HEK293 (cell line): ENCODE results near the gene IRF2.

Source experiments
- CTCF ChIA-PET: fragments of 350-600 bp; formaldehyde crosslinking; extraction: SDS; loops from one replicate; lab custom pipeline; 2021; ENCODE audit warnings: antibody characterized with exemption; lab: Yijun Ruan, JAX
- POLR2A ChIA-PET: fragments of 300-600 bp; formaldehyde crosslinking; extraction: SDS; loops from one replicate; lab custom pipeline; 2020; ENCODE audit warnings: antibody characterized with exemption, inconsistent platforms; lab: Yijun Ruan, JAX
- H3K27ac ChIP-seq: fragments of 200-500 bp; sonication (Bioruptor generic); 2 replicates; pipeline ENCODE4 v1.5.1; 2014; ENCODE audit warnings: low read depth, low read length, control low read depth, inconsistent platforms; ENCODE audit errors: extremely low read depth
- H3K36me3 ChIP-seq, 2 experiments: fragments of 200-500 bp in 1 of 2; sonication (Bioruptor generic) in 1 of 2; 1 replicate in 1 of 2; 2 replicates in 1 of 2; pipeline ENCODE4 v1.5.1; 2014 to 2017; ENCODE audit warnings: inconsistent platforms in 2 of 2, low read length in 2 of 2; ENCODE audit not compliant: control insufficient read depth in 2 of 2, insufficient read depth in 1 of 2
- H3K4me1 ChIP-seq: fragments of 200-500 bp; sonication (Bioruptor generic); 2 replicates; pipeline ENCODE4 v1.5.1; 2014; ENCODE audit warnings: mild to moderate bottlenecking, low read length, inconsistent platforms; ENCODE audit not compliant: control insufficient read depth, insufficient read depth
- H3K4me3 ChIP-seq: 2 replicates; pipeline ENCODE4 v1.5.1; 2011; ENCODE audit warnings: low read depth, mild to moderate bottlenecking, control low read depth, low read length, moderate library complexity
- H3K9me3 ChIP-seq: fragments of 200-500 bp; sonication (Bioruptor generic); 2 replicates; pipeline ENCODE4 v1.5.1; 2014; ENCODE audit warnings: low read depth, low read length, inconsistent platforms; ENCODE audit not compliant: control insufficient read depth, insufficient read depth
- AEBP2 ChIP-seq: fragments of 450-650 bp; formaldehyde crosslinking; IDR thresholded peaks from 2 replicates; pipeline ENCODE4 v1.5.1; 2016; ENCODE audit warnings: missing biosample characterization, missing genetic modification characterization, borderline replicate concordance
- BCL11A ChIP-seq: fragments of 450-650 bp; formaldehyde crosslinking; IDR thresholded peaks from 2 replicates; pipeline ENCODE4 v1.5.1; 2016; ENCODE audit warnings: low read depth, missing biosample characterization, missing genetic modification characterization
- FEZF1 ChIP-seq: fragments of 450-650 bp; formaldehyde crosslinking; IDR thresholded peaks from 2 replicates; pipeline ENCODE4 v1.5.1; 2016; ENCODE audit warnings: missing biosample characterization, missing genetic modification characterization
- GLIS2 ChIP-seq: fragments of 450-650 bp; formaldehyde crosslinking; IDR thresholded peaks from 2 replicates; pipeline ENCODE4 v1.5.1; 2016; ENCODE audit warnings: missing biosample characterization, missing genetic modification characterization
- HOXC10 ChIP-seq: sonication (generic); formaldehyde crosslinking; IDR thresholded peaks from 2 replicates; pipeline ENCODE4 v1.8.1; 2023; ENCODE audit warnings: mild to moderate bottlenecking, missing genetic modification reagents
- KLF16 ChIP-seq: fragments of 450-650 bp; formaldehyde crosslinking; IDR thresholded peaks from 2 replicates; pipeline ENCODE4 v1.5.1; 2017; ENCODE audit warnings: missing biosample characterization, missing genetic modification characterization
- KLF9 ChIP-seq: fragments of 450-650 bp; formaldehyde crosslinking; IDR thresholded peaks from 2 replicates; pipeline ENCODE4 v1.5.1; 2016; ENCODE audit warnings: missing biosample characterization, missing genetic modification characterization, low read depth
- SCRT2 ChIP-seq: fragments of 450-650 bp; formaldehyde crosslinking; IDR thresholded peaks from 2 replicates; pipeline ENCODE4 v1.5.1; 2016; ENCODE audit warnings: missing biosample characterization, missing genetic modification characterization
- TRIM28 ChIP-seq: IDR thresholded peaks from 2 replicates; pipeline ENCODE4 v1.6.1; 2011; ENCODE audit warnings: low read length, control low read depth, borderline replicate concordance
- ZBTB17 ChIP-seq: fragments of 450-650 bp; formaldehyde crosslinking; IDR thresholded peaks from 2 replicates; pipeline ENCODE4 v1.5.1; 2016; ENCODE audit warnings: missing biosample characterization, missing genetic modification characterization
- ZBTB6 ChIP-seq: fragments of 450-650 bp; formaldehyde crosslinking; IDR thresholded peaks from 2 replicates; pipeline ENCODE4 v1.5.1; 2017; ENCODE audit warnings: missing biosample characterization, missing genetic modification characterization
- ZEB2 ChIP-seq: fragments of 450-650 bp; formaldehyde crosslinking; IDR thresholded peaks from 2 replicates; pipeline ENCODE4 v1.5.1; 2016; ENCODE audit warnings: missing biosample characterization, missing genetic modification characterization
- ZFP3 ChIP-seq: fragments of 450-650 bp; formaldehyde crosslinking; IDR thresholded peaks from 2 replicates; pipeline ENCODE4 v1.5.1; 2016; ENCODE audit warnings: low read depth, missing biosample characterization, missing genetic modification characterization
- ZNF157 ChIP-seq: fragments of 450-650 bp; formaldehyde crosslinking; IDR thresholded peaks from 2 replicates; pipeline ENCODE4 v1.5.1; 2016; ENCODE audit warnings: missing biosample characterization, missing genetic modification characterization
- ZNF214 ChIP-seq: fragments of 450-650 bp; formaldehyde crosslinking; IDR thresholded peaks from 2 replicates; pipeline ENCODE4 v1.5.1; 2017; ENCODE audit warnings: missing biosample characterization, mild to moderate bottlenecking, missing genetic modification characterization, borderline replicate concordance
- ZNF24 ChIP-seq: fragments of 450-650 bp; formaldehyde crosslinking; IDR thresholded peaks from 2 replicates; pipeline ENCODE4 v1.5.1; 2016; ENCODE audit warnings: missing biosample characterization, missing genetic modification characterization
- ZNF335 ChIP-seq: fragments of 450-650 bp; formaldehyde crosslinking; conservative IDR thresholded peaks from 2 replicates; pipeline ENCODE4 v1.5.1; 2016; ENCODE audit warnings: missing biosample characterization, missing genetic modification characterization
- ZNF366 ChIP-seq: fragments of 450-650 bp; formaldehyde crosslinking; conservative IDR thresholded peaks from 2 replicates; pipeline ENCODE4 v1.5.1; 2016; ENCODE audit warnings: missing biosample characterization, missing genetic modification characterization
- ZNF549 ChIP-seq: fragments of 450-650 bp; IDR thresholded peaks from 2 replicates; pipeline ENCODE4 v1.5.1; 2018; ENCODE audit warnings: missing biosample characterization, missing genetic modification characterization, mild to moderate bottlenecking, inconsistent platforms, moderate library complexity
- ZNF585B ChIP-seq: fragments of 450-650 bp; formaldehyde crosslinking; IDR thresholded peaks from 2 replicates; pipeline ENCODE4 v1.5.1; 2016; ENCODE audit warnings: missing biosample characterization, missing genetic modification characterization
- ZNF623 ChIP-seq: fragments of 450-650 bp; formaldehyde crosslinking; IDR thresholded peaks from 2 replicates; pipeline ENCODE4 v1.5.1; 2016; ENCODE audit warnings: missing biosample characterization, missing genetic modification characterization
- ZNF777 ChIP-seq: fragments of 450-650 bp; formaldehyde crosslinking; IDR thresholded peaks from 2 replicates; pipeline ENCODE4 v1.5.1; 2017; ENCODE audit warnings: missing biosample characterization, missing genetic modification characterization, borderline replicate concordance
- ZNF785 ChIP-seq: fragments of 450-650 bp; formaldehyde crosslinking; IDR thresholded peaks from 2 replicates; pipeline ENCODE4 v1.5.1; 2016; ENCODE audit warnings: missing biosample characterization, missing genetic modification characterization
- ZSCAN30 ChIP-seq: fragments of 450-650 bp; IDR thresholded peaks from 2 replicates; pipeline ENCODE4 v1.5.1; 2018; ENCODE audit warnings: missing biosample characterization, mild to moderate bottlenecking, missing genetic modification characterization, moderate library complexity
- TF ChIP-seq, protein P1 (sequence below): fragments of 450-650 bp; formaldehyde crosslinking; IDR thresholded peaks from 2 replicates; pipeline ENCODE4 v1.5.1; 2017; ENCODE audit warnings: missing biosample characterization, mild to moderate bottlenecking, missing genetic modification characterization, moderate library complexity
- TF ChIP-seq, protein P2 (sequence below): fragments of 450-650 bp; IDR thresholded peaks from 2 replicates; pipeline ENCODE4 v1.5.1; 2018; ENCODE audit warnings: missing biosample characterization, mild to moderate bottlenecking, missing genetic modification characterization
- TF ChIP-seq, protein P3 (sequence below): fragments of 450-650 bp; formaldehyde crosslinking; IDR thresholded peaks from 2 replicates; pipeline ENCODE4 v1.5.1; 2016; ENCODE audit warnings: missing biosample characterization, missing genetic modification characterization, borderline replicate concordance
- TF ChIP-seq, protein P4 (sequence below): fragments of 450-650 bp; formaldehyde crosslinking; IDR thresholded peaks from 2 replicates; pipeline ENCODE4 v1.5.1; 2016; ENCODE audit warnings: missing biosample characterization, missing genetic modification characterization

Gene IRF2

DNA sequence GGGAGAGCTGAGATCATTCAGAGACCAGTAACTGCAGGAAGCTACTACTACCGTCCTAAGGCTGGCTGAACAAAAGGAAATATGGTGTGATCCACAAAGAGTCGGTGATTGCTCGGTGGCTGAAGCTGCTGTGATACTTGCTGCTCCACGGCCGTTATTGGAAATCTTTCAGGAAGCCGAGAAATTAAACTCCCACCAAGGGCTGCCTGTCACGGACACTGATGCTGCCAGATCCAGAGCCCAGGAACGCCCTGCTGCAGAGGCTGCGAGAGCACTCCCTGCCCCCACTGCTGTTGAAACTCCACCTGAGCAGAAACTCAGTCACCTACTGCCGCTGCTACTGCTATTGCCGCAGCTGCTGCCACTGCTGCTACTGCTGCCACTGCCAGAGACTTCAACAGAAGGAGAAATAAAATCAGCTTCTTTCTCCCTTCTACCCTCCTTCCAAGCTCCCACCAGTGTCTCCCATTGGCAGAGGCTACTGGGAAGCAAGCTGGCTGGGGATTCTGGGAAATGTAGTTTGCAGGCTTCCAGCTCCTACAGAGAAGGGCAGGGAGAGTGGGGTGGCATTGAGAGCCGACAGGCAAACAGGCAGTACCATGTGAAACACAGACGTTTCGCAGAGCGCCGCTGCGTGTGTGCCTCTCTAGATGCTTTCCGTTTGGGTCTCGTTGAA, 130.7 kb downstream of the IRF2 start:
- Histone ChIP-seq H3K4me3 (peak overlapping the region; percentile 67), H3K4me1 (peaks cover 3% of the 10 kb centered on the region; the same call in 1 of the 2 replicates), H3K27ac (no peak overlapping the region), H3K36me3 (no peaks in the 10 kb centered on the region), H3K9me3 (no peaks in the 10 kb centered on the region)
- ChIA-PET POLR2A (interaction anchor here (0.7 to 1.0 kb wide), 4 partner anchors 108 to 391 kb away, joined by 3 to 5 read pairs (median 3); partner anchors contain the start of genes CENPU and IRF2), CTCF (interaction anchor here (1.3 kb wide), 1 partner anchor 79 kb away, joined by 3 read pairs; no protein-coding TSS in a partner anchor)
- TF ChIP-seq ZNF623 (tag by site-specific recombination) = no peak
- no peak for TF ChIP-seq BCL11A
- TF ChIP-seq, protein P1, sequence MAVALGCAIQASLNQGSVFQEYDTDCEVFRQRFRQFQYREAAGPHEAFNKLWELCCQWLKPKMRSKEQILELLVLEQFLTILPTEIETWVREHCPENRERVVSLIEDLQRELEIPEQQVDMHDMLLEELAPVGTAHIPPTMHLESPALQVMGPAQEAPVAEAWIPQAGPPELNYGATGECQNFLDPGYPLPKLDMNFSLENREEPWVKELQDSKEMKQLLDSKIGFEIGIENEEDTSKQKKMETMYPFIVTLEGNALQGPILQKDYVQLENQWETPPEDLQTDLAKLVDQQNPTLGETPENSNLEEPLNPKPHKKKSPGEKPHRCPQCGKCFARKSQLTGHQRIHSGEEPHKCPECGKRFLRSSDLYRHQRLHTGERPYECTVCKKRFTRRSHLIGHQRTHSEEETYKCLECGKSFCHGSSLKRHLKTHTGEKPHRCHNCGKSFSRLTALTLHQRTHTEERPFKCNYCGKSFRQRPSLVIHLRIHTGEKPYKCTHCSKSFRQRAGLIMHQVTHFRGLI = no peak
- no peak for TF ChIP-seq ZNF777 (tag by site-specific recombination)
- TF ChIP-seq AEBP2 (tag by site-specific recombination) = no peak
- TF ChIP-seq ZNF335 (tag by site-specific recombination) = peak; percentile 77
- TF ChIP-seq ZEB2 (tag by site-specific recombination) = no peak
- TF ChIP-seq, protein P2, sequence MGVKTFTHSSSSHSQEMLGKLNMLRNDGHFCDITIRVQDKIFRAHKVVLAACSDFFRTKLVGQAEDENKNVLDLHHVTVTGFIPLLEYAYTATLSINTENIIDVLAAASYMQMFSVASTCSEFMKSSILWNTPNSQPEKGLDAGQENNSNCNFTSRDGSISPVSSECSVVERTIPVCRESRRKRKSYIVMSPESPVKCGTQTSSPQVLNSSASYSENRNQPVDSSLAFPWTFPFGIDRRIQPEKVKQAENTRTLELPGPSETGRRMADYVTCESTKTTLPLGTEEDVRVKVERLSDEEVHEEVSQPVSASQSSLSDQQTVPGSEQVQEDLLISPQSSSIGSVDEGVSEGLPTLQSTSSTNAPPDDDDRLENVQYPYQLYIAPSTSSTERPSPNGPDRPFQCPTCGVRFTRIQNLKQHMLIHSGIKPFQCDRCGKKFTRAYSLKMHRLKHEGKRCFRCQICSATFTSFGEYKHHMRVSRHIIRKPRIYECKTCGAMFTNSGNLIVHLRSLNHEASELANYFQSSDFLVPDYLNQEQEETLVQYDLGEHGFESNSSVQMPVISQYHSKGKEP = 0 out of 2 replicates have a peak, but pooled peaks have one; percentile 38
- TF ChIP-seq SCRT2 (tag by site-specific recombination) = no peak
- no peak for TF ChIP-seq ZBTB6 (tag by site-specific recombination)
- TF ChIP-seq GLIS2 (tag by site-specific recombination) = no peak
- no peak for TF ChIP-seq ZSCAN30
- no peak for TF ChIP-seq TRIM28
- no peak for TF ChIP-seq FEZF1 (tag by site-specific recombination)
- no peak for TF ChIP-seq ZNF785
- TF ChIP-seq ZNF214 (tag by site-specific recombination) = no peak
- no peak for TF ChIP-seq HOXC10 (CRISPR knock-in tag)
- TF ChIP-seq ZFP3 (tag by site-specific recombination) = no peak
- no peak for TF ChIP-seq ZNF549 (tag by site-specific recombination)
- TF ChIP-seq ZNF157 = no peak
- TF ChIP-seq ZNF366 (tag by site-specific recombination) = peak; percentile 55; the same call in 1 of the 2 replicates
- TF ChIP-seq, protein P3, sequence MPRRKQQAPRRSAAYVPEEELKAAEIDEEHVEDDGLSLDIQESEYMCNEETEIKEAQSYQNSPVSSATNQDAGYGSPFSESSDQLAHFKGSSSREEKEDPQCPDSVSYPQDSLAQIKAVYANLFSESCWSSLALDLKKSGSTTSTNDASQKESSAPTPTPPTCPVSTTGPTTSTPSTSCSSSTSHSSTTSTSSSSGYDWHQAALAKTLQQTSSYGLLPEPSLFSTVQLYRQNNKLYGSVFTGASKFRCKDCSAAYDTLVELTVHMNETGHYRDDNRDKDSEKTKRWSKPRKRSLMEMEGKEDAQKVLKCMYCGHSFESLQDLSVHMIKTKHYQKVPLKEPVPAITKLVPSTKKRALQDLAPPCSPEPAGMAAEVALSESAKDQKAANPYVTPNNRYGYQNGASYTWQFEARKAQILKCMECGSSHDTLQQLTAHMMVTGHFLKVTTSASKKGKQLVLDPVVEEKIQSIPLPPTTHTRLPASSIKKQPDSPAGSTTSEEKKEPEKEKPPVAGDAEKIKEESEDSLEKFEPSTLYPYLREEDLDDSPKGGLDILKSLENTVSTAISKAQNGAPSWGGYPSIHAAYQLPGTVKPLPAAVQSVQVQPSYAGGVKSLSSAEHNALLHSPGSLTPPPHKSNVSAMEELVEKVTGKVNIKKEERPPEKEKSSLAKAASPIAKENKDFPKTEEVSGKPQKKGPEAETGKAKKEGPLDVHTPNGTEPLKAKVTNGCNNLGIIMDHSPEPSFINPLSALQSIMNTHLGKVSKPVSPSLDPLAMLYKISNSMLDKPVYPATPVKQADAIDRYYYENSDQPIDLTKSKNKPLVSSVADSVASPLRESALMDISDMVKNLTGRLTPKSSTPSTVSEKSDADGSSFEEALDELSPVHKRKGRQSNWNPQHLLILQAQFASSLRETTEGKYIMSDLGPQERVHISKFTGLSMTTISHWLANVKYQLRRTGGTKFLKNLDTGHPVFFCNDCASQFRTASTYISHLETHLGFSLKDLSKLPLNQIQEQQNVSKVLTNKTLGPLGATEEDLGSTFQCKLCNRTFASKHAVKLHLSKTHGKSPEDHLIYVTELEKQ (tag by site-specific recombination) = no peak
- no peak for TF ChIP-seq ZNF585B (tag by site-specific recombination)
- TF ChIP-seq, protein P4, sequence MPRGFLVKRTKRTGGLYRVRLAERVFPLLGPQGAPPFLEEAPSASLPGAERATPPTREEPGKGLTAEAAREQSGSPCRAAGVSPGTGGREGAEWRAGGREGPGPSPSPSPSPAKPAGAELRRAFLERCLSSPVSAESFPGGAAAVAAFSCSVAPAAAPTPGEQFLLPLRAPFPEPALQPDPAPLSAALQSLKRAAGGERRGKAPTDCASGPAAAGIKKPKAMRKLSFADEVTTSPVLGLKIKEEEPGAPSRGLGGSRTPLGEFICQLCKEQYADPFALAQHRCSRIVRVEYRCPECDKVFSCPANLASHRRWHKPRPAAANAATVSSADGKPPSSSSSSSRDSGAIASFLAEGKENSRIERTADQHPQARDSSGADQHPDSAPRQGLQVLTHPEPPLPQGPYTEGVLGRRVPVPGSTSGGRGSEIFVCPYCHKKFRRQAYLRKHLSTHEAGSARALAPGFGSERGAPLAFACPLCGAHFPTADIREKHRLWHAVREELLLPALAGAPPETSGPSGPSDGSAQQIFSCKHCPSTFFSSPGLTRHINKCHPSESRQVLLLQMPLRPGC (tag by site-specific recombination) = no peak
- no peak for TF ChIP-seq KLF16 (tag by site-specific recombination)
- no peak for TF ChIP-seq KLF9
- peak; percentile 83 for TF ChIP-seq ZBTB17 (tag by site-specific recombination)
- no peak for TF ChIP-seq ZNF24 (tag by site-specific recombination)
